Activated CD4-positive, alpha-beta memory T cell treated with anti-CD3 and anti-CD28 coated beads for 36 hours (primary cell): ENCODE results near the gene CCDC91. TPM values are rescaled to one million over a fixed set of nuclear protein-coding genes. Genes with fewer than 3 reads are reported as not detected.
"Not testable (repeated sequence)": the region's sequence is repeated elsewhere in the genome, so short reads cannot be mapped to it uniquely, and the experiment has no call there.

Experiments used
- CTCF ChIA-PET: fragments of 350-600 bp; sonication (Branson Sonifier 250); formaldehyde crosslinking; loops from one replicate; lab custom pipeline; 2021; ENCODE audit warnings: antibody characterized with exemption, inconsistent platforms; lab: Charles Lee
- POLR2A ChIA-PET: fragments of 350-600 bp; sonication (Branson Sonifier 250); formaldehyde crosslinking; loops from one replicate; lab custom pipeline; 2021; ENCODE audit warnings: antibody characterized with exemption; lab: Charles Lee
- DNase-seq: peaks from one replicate; pipeline ENCODE4 v3.0.0-alpha.2; 2020
- H3K27ac Mint-ChIP-seq: one replicate; pipeline ENCODE4 v1.8.0; 2021; ENCODE audit warnings: mixed read lengths
- H3K27me3 Mint-ChIP-seq: one replicate; pipeline ENCODE4 v1.8.0; 2021; ENCODE audit warnings: mixed read lengths
- H3K36me3 Mint-ChIP-seq: one replicate; pipeline ENCODE4 v1.8.0; 2021; ENCODE audit warnings: mixed read lengths
- H3K4me1 Mint-ChIP-seq: one replicate; pipeline ENCODE4 v1.8.0; 2021; ENCODE audit warnings: low read depth, mixed read lengths
- H3K4me3 Mint-ChIP-seq: one replicate; pipeline ENCODE4 v1.8.0; 2021; ENCODE audit warnings: mild to moderate bottlenecking, mixed read lengths
- H3K9me3 Mint-ChIP-seq: one replicate; pipeline ENCODE4 v1.8.0; 2021; ENCODE audit warnings: mixed read lengths
- intact Hi-C: fragments of 100-400 bp; cut with micrococcal nuclease; formaldehyde crosslinking; loops from one replicate; pipeline ENCODE4 v1.15.1; 2023
- total RNA-seq, 2 experiments: library from RNA; stranded (reverse); gene quantifications; one replicate each; pipeline ENCODE4 v1.2.3, GENCODE V29; 2021

Gene CCDC91
- total RNA-seq, 2 experiments from 2014 or later = 16.5 to 19.7 TPM

GRCh38 chr12:28346567-28346966 is 156.3 kb downstream of the CCDC91 start:
- Mint-ChIP-seq H3K4me3 (no peak overlapping the region), H3K27ac (no peak overlapping the region), H3K4me1 (no peaks in the 10 kb centered on the region), H3K27me3 (no peaks in the 10 kb centered on the region), H3K9me3 (no peaks in the 10 kb centered on the region), H3K36me3 (peaks cover 16% of the 10 kb centered on the region)
- CTCF ChIA-PET = no interaction called here
- DNase-seq = no peak
- POLR2A ChIA-PET = no interaction called here
- intact Hi-C loops = no loop called here

GRCh38 chr12:28349196-28349595 is 158.9 kb downstream of the CCDC91 start:
- Mint-ChIP-seq H3K27ac (no peak overlapping the region), H3K4me1 (peaks cover 3% of the 10 kb centered on the region), H3K9me3 (peaks cover 4% of the 10 kb centered on the region), H3K4me3 (no peak overlapping the region), H3K36me3 (peaks cover 36% of the 10 kb centered on the region), H3K27me3 (no peaks in the 10 kb centered on the region)
- ChIA-PET POLR2A (no interaction called here), CTCF (no interaction called here)
- no peak for DNase-seq
- intact Hi-C loops = no loop called here

- intact Hi-C loops = no loop called here
- H3K36me3 Mint-ChIP-seq = peaks cover 37% of the 10 kb centered on the region
- H3K4me1 Mint-ChIP-seq = peaks cover 3% of the 10 kb centered on the region
- POLR2A ChIA-PET = no interaction called here
- CTCF ChIA-PET = no interaction called here
- no peak overlapping the region for H3K4me3 Mint-ChIP-seq
- H3K27ac Mint-ChIP-seq = no peak overlapping the region
- H3K9me3 Mint-ChIP-seq = peaks cover 4% of the 10 kb centered on the region
- no peaks in the 10 kb centered on the region for H3K27me3 Mint-ChIP-seq
- DNase-seq = no peak
Observed at GRCh38 chr12:28350502-28350901, 160.2 kb downstream of the CCDC91 start.

DNA sequence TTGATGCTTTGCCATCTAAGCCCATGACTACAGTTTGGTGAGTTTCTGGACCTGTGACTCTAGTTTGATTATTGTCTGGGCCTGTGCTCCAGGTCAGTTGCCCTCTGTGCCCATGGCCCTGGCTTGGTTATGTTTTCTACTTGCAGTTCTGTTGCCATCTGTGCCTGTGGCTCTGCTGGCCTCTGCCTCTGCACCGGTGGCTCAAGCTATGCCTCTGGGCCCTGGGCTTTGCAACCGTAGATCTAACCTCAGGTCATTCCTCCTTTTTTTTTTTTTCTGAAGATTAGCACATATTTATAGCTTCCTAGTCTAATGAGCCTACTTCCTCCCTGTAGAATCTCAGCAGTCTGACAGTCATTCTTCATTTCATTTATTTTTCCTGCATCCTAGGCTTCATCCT is 161.2 kb downstream of the CCDC91 start:
- ChIA-PET CTCF (no interaction called here), POLR2A (no interaction called here)
- H3K27me3 Mint-ChIP-seq = no peaks in the 10 kb centered on the region
- H3K36me3 Mint-ChIP-seq = peaks cover 44% of the 10 kb centered on the region
- peaks cover 4% of the 10 kb centered on the region for H3K9me3 Mint-ChIP-seq
- H3K4me1 Mint-ChIP-seq = peaks cover 3% of the 10 kb centered on the region
- no peak overlapping the region for H3K27ac Mint-ChIP-seq
- no peak overlapping the region for H3K4me3 Mint-ChIP-seq
- no peak for DNase-seq
- intact Hi-C loops = no loop called here

- intact Hi-C loops = no loop called here
- ChIA-PET POLR2A (no interaction called here), CTCF (no interaction called here)
- DNase-seq = no peak
- H3K4me3 Mint-ChIP-seq = no peak overlapping the region
- no peaks in the 10 kb centered on the region for H3K27me3 Mint-ChIP-seq
- peaks cover 3% of the 10 kb centered on the region for H3K4me1 Mint-ChIP-seq
- peaks cover 4% of the 10 kb centered on the region for H3K9me3 Mint-ChIP-seq
- no peak overlapping the region for H3K27ac Mint-ChIP-seq
- H3K36me3 Mint-ChIP-seq = peaks cover 39% of the 10 kb centered on the region
Observed at GRCh38 chr12:28355161-28355560, 164.9 kb downstream of the CCDC91 start.

DNA sequence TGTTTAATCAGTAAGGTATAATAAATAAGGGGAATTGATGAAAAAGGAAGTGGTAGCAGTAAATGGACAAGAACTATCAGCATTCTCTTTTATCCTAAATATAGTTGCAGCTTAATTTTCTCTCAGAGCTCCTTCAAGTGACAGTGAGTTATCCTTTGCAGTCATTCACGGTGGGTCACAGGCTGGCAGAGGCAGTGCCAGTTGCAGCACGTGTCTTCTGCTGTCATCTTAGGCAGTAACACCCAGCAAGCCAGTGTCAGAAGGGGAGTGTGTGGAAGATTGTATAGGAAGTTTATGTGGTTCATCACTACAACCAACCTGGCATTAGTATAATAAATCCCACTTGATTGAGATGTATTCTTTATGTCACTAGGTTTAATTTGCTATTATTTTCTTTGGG is 170.0 kb downstream of the CCDC91 start:
- Mint-ChIP-seq H3K27ac (no peak overlapping the region), H3K4me3 (no peak overlapping the region), H3K36me3 (peaks cover 18% of the 10 kb centered on the region), H3K4me1 (no peaks in the 10 kb centered on the region), H3K9me3 (no peaks in the 10 kb centered on the region), H3K27me3 (no peaks in the 10 kb centered on the region)
- ChIA-PET POLR2A (no interaction called here), CTCF (no interaction called here)
- DNase-seq = no peak
- intact Hi-C loops = no loop called here

DNA sequence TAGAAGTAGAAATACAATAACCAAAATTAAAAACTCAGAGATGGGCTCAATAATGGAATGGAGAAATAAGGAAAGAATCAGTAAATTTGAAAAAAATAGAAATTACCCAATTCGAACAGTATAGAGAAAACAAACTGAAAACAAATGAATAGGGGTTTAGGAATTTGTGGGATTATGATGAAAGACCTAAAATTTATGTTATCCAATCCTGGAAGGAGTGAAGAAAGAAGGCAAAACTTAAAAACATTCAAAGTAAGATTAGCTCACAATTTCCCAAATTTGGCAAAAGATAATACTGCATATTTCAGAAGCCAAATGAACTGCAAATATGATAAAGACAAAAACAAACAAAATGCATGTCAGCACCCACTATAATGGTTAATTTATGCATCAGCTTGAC is 177.1 kb downstream of the CCDC91 start:
- POLR2A ChIA-PET = no interaction called here
- DNase-seq = no peak
- no peaks in the 10 kb centered on the region for H3K27me3 Mint-ChIP-seq
- H3K27ac Mint-ChIP-seq = no peak overlapping the region
- CTCF ChIA-PET = no interaction called here
- intact Hi-C loops = no loop called here
- peaks cover 54% of the 10 kb centered on the region for H3K9me3 Mint-ChIP-seq
- H3K4me1 Mint-ChIP-seq = no peaks in the 10 kb centered on the region
- peaks cover 67% of the 10 kb centered on the region for H3K36me3 Mint-ChIP-seq
- no peak overlapping the region for H3K4me3 Mint-ChIP-seq

DNA sequence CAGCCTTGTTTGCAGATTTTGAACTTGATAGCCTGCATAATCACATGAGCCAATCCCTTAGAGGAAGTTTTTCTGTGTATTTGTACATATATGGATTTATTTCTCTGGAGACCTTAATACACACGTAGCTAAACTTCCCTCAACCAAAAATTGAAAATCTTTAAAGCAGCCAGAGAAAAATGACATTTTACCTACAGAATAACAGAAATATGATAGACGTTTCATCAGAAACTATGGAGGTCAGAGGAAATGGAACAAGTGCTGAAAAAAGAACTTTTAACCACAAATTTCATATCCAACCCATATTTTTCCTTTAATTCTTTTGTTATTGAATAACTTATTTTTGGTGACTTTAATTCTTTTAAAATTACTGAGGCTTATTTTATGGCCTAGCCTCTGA is 177.7 kb downstream of the CCDC91 start:
- H3K9me3 Mint-ChIP-seq = peaks cover 58% of the 10 kb centered on the region
- POLR2A ChIA-PET = no interaction called here
- CTCF ChIA-PET = no interaction called here
- DNase-seq = no peak
- no peaks in the 10 kb centered on the region for H3K27me3 Mint-ChIP-seq
- H3K27ac Mint-ChIP-seq = no peak overlapping the region
- H3K4me1 Mint-ChIP-seq = no peaks in the 10 kb centered on the region
- H3K36me3 Mint-ChIP-seq = peaks cover 72% of the 10 kb centered on the region
- H3K4me3 Mint-ChIP-seq = no peak overlapping the region
- intact Hi-C loops = no loop called here

DNA sequence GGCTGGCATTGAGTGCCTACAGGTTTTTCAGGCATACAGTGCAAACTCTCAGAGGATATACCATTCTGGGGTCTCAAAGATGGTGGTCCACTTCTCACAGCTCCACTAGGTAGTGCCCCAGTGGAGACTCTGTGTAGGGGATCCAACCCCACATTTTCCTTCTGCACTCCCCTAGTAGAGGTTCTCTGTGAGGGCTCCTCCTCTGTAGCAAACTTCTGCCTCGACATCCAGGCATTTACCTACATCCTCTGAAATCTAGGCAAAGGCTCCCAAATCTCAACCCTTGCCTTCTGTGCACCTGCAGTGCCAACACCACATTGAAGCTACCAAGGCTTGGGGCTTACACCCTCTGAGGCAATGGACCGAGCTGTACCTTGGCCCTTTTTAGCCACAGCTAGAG is 179.2 kb downstream of the CCDC91 start:
- no peak overlapping the region for H3K27ac Mint-ChIP-seq
- no peak overlapping the region for H3K4me3 Mint-ChIP-seq
- POLR2A ChIA-PET = no interaction called here
- H3K27me3 Mint-ChIP-seq = no peaks in the 10 kb centered on the region
- intact Hi-C loops = no loop called here
- peaks cover 58% of the 10 kb centered on the region for H3K9me3 Mint-ChIP-seq
- DNase-seq = no peak
- H3K36me3 Mint-ChIP-seq = peaks cover 79% of the 10 kb centered on the region
- CTCF ChIA-PET = no interaction called here
- no peaks in the 10 kb centered on the region for H3K4me1 Mint-ChIP-seq

DNA sequence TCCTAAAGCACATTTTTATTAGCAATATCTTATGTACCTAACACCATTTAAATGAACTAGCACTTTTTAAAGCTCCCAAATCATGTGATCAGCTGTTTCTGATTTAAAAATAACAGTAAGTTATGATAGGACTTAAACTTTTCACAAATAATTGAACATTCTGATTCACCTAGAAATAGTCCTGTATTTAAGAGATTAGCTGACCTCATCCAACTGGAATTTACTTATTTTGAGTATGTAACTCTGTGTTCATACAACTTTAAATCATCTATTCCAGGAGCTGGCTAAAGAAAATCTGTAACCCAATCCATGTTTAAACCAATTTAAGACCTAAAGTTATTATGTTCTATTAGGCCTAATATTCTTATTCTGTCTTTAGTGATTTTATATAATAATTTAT is 184.3 kb downstream of the CCDC91 start:
- intact Hi-C loops = no loop called here
- H3K9me3 Mint-ChIP-seq = peaks cover 29% of the 10 kb centered on the region
- H3K4me1 Mint-ChIP-seq = peaks cover 3% of the 10 kb centered on the region
- no peaks in the 10 kb centered on the region for H3K27me3 Mint-ChIP-seq
- CTCF ChIA-PET = interaction anchor here (0.7 kb wide), 1 partner anchor 497 kb away, joined by 5 read pairs; no protein-coding TSS in a partner anchor
- peaks cover 59% of the 10 kb centered on the region for H3K36me3 Mint-ChIP-seq
- H3K4me3 Mint-ChIP-seq = no peak overlapping the region
- no peak overlapping the region for H3K27ac Mint-ChIP-seq
- POLR2A ChIA-PET = no interaction called here
- no peak for DNase-seq

DNA sequence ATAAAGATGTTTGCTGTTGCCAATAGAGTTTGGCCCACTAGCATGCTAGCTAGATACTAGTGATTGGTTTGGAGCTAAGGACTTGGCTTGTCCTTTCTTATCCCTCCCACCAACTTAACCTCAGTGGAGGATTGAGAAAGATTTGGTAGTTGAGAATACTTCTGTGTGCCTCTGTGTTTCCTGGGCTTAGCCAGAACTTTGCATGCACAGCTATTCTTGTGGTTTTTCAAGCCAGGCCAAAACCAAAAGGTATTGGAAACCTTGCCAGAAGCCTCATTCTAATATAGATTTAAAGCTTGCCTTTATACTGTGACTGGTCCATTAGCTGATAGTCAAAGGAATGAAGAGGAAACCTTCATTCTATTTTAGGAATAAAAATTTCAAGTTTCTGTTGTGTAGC is 188.5 kb downstream of the CCDC91 start:
- intact Hi-C loops = no loop called here
- Mint-ChIP-seq H3K4me3 (no peak overlapping the region), H3K4me1 (peaks cover 3% of the 10 kb centered on the region), H3K27me3 (no peaks in the 10 kb centered on the region), H3K36me3 (peaks cover 34% of the 10 kb centered on the region), H3K9me3 (peaks cover 6% of the 10 kb centered on the region), H3K27ac (no peak overlapping the region)
- no peak for DNase-seq
- ChIA-PET CTCF (no interaction called here), POLR2A (no interaction called here)

- intact Hi-C loops, H3K27ac Mint-ChIP-seq, POLR2A ChIA-PET, DNase-seq, H3K9me3 Mint-ChIP-seq, CTCF ChIA-PET, H3K4me1 Mint-ChIP-seq, H3K4me3 Mint-ChIP-seq, H3K27me3 Mint-ChIP-seq: not testable (repeated sequence)
- peaks cover 32% of the 10 kb centered on the region for H3K36me3 Mint-ChIP-seq
Observed at GRCh38 chr12:28379779-28380178, 189.5 kb downstream of the CCDC91 start.

GRCh38 chr12:28383368-28383767 is 193.1 kb downstream of the CCDC91 start:
- intact Hi-C loops = no loop called here
- POLR2A ChIA-PET = no interaction called here
- H3K9me3 Mint-ChIP-seq = peaks cover 12% of the 10 kb centered on the region

More at GRCh38 chr12:28383368-28383767, 193.1 kb downstream of the CCDC91 start:
- DNase-seq = no peak
- Mint-ChIP-seq H3K36me3 (peaks cover 28% of the 10 kb centered on the region), H3K4me3 (no peak overlapping the region), H3K4me1 (no peaks in the 10 kb centered on the region), H3K27me3 (no peaks in the 10 kb centered on the region), H3K27ac (no peak overlapping the region)
- CTCF ChIA-PET = no interaction called here
